ENCODE results near the gene USP1. TPM values are rescaled to one million over a fixed set of nuclear protein-coding genes. Genes with fewer than 3 reads are reported as not detected.

The USP1 gene
- 27.1 and 31.4 TPM in 2 replicates for total RNA-seq

GRCh38 chr1:62436466-62437272, at the start of gene USP1:
Gene USP1, plus strand, starts transcription at chr1:62437049. Its CDS starts 2,819 bp downstream, at chr1:62439868.

Other genes with a start within 250 kb of the USP1 start
- gene L1TD1, start 242.2 kb upstream of the USP1 start, total RNA-seq: 0.17 and 0.30 TPM in 2 replicates
- gene KANK4, start 117.6 kb upstream of the USP1 start, total RNA-seq: not detected in 2 replicates
- gene ANGPTL3, start 160.5 kb downstream of the USP1 start, total RNA-seq: not detected in 2 replicates

Measured in bronchus fibroblast of lung (primary cell).